Activated CD8-positive, alpha-beta T cell treated with anti-CD3 and anti-CD28 coated beads for 36 hours (primary cell): ENCODE data around the gene HTR2B. TPM values are rescaled to one million over a fixed set of nuclear protein-coding genes. Genes with fewer than 3 reads are reported as not detected.

Experiments
- ATAC-seq: fragments of 200-7000 bp; cut with Tn5 transposase; one replicate; pipeline ENCODE4 v1.10.0; 2021; ENCODE audit warnings: mild to moderate bottlenecking, moderate library complexity
- CTCF ChIA-PET: fragments of 350-600 bp; sonication (Branson Sonifier 250); formaldehyde crosslinking; loops from one replicate; lab custom pipeline; 2021; ENCODE audit warnings: antibody characterized with exemption; lab: Charles Lee
- POLR2A ChIA-PET: fragments of 350-600 bp; sonication (Branson Sonifier 250); formaldehyde crosslinking; loops from one replicate; lab custom pipeline; 2021; ENCODE audit warnings: antibody characterized with exemption; lab: Charles Lee
- DNase-seq: peaks from one replicate; pipeline ENCODE4 v3.0.0-alpha.2; 2020
- H3K27ac Mint-ChIP-seq: one replicate; pipeline ENCODE4 v1.8.0; 2021; ENCODE audit warnings: mild to moderate bottlenecking, mixed read lengths
- H3K27me3 Mint-ChIP-seq: one replicate; pipeline ENCODE4 v1.8.0; 2021; ENCODE audit warnings: mixed read lengths
- H3K36me3 Mint-ChIP-seq: one replicate; pipeline ENCODE4 v1.8.0; 2021; ENCODE audit warnings: low read depth, mixed read lengths
- H3K4me1 Mint-ChIP-seq: one replicate; pipeline ENCODE4 v1.8.0; 2021; ENCODE audit warnings: low read depth, mixed read lengths
- H3K4me3 Mint-ChIP-seq: one replicate; pipeline ENCODE4 v1.8.0; 2021; ENCODE audit warnings: mild to moderate bottlenecking, moderate library complexity, mixed read lengths
- H3K9me3 Mint-ChIP-seq: one replicate; pipeline ENCODE4 v1.8.0; 2021; ENCODE audit warnings: mixed read lengths
- CTCF ChIP-seq: fragments of 200-600 bp; IDR thresholded peaks from one replicate; pipeline ENCODE4 v1.8.0; 2022; ENCODE audit warnings: antibody characterized with exemption, mild to moderate bottlenecking
- intact Hi-C: fragments of 100-400 bp; cut with micrococcal nuclease; formaldehyde crosslinking; loops from one replicate; pipeline ENCODE4 v1.10.0; 2022
- total RNA-seq, 2 experiments: library from RNA; stranded (reverse); gene quantifications; one replicate each; pipeline ENCODE4 v1.2.3, GENCODE V29; 2021

HTR2B gene
- total RNA-seq, 2 experiments from 2014 or later, result not detected

- intact Hi-C loops, result no loop called here
- ATAC-seq (peak; percentile 25), DNase-seq (no peak)
- peak overlapping the region; percentile 86 for H3K27ac Mint-ChIP-seq
- CTCF ChIA-PET, result interaction anchor here (1.6 kb wide), 1 partner anchor 18 kb away, joined by 4 read pairs; no protein-coding TSS in a partner anchor
- peaks cover 38% of the 10 kb centered on the region for H3K36me3 Mint-ChIP-seq
- TF ChIP-seq CTCF, result no peak
- H3K4me1 Mint-ChIP-seq, result peaks cover 29% of the 10 kb centered on the region
- POLR2A ChIA-PET, result no interaction called here
- H3K4me3 Mint-ChIP-seq, result no peak overlapping the region
- H3K9me3 Mint-ChIP-seq, result no peaks in the 10 kb centered on the region
- no peaks in the 10 kb centered on the region for H3K27me3 Mint-ChIP-seq
These were observed 37.1 kb upstream of the HTR2B start for GRCh38 chr2:231161877-231162329.

- CTCF ChIA-PET, result interaction anchor here (1.6 kb wide), 1 partner anchor 19 kb away, joined by 4 read pairs; no protein-coding TSS in a partner anchor
- intact Hi-C loops, result no loop called here
- TF ChIP-seq CTCF, result no peak
- ATAC-seq (peak; percentile 96), DNase-seq (peak; percentile 24)
- Mint-ChIP-seq H3K4me1 (peaks cover 25% of the 10 kb centered on the region), H3K4me3 (no peak overlapping the region), H3K27me3 (no peaks in the 10 kb centered on the region), H3K36me3 (peaks cover 32% of the 10 kb centered on the region), H3K27ac (peak overlapping the region; percentile 86), H3K9me3 (no peaks in the 10 kb centered on the region)
- POLR2A ChIA-PET, result no interaction called here
These were observed 36.5 kb upstream of the HTR2B start for GRCh38 chr2:231161252-231161839.

GRCh38 chr2:231160701-231161100 is 35.9 kb upstream of the HTR2B start:
- no peak for TF ChIP-seq CTCF
- no peak for ATAC-seq
- Mint-ChIP-seq H3K4me1 (peaks cover 25% of the 10 kb centered on the region), H3K27ac (peak overlapping the region; percentile 49), H3K36me3 (peaks cover 29% of the 10 kb centered on the region), H3K27me3 (no peaks in the 10 kb centered on the region), H3K4me3 (no peak overlapping the region), H3K9me3 (no peaks in the 10 kb centered on the region)
- intact Hi-C loops, result no loop called here
- POLR2A ChIA-PET, result no interaction called here
- CTCF ChIA-PET, result no interaction called here
- DNase-seq, result no peak

- Mint-ChIP-seq H3K4me1 (peaks cover 25% of the 10 kb centered on the region), H3K27ac (no peak overlapping the region), H3K27me3 (no peaks in the 10 kb centered on the region), H3K4me3 (no peak overlapping the region), H3K9me3 (no peaks in the 10 kb centered on the region), H3K36me3 (peaks cover 24% of the 10 kb centered on the region)
- no peak for TF ChIP-seq CTCF
- no peak for DNase-seq
- ChIA-PET CTCF (interaction anchor here (2.1 kb wide), 1 partner anchor 55 kb away, joined by 6 read pairs; no protein-coding TSS in a partner anchor), POLR2A (interaction anchor here (0.6 kb wide), 1 partner anchor 17 kb away, joined by 3 read pairs; no protein-coding TSS in a partner anchor)
- no peak for ATAC-seq
- intact Hi-C loops, result no loop called here
These were observed 34.5 kb upstream of the HTR2B start for GRCh38 chr2:231159306-231159705.

- DNase-seq, result no peak
- no peak overlapping the region for H3K4me3 Mint-ChIP-seq
- no peak for TF ChIP-seq CTCF
- peaks cover 15% of the 10 kb centered on the region for H3K36me3 Mint-ChIP-seq
- ChIA-PET POLR2A (no interaction called here), CTCF (no interaction called here)
- no peaks in the 10 kb centered on the region for H3K27me3 Mint-ChIP-seq
- no peaks in the 10 kb centered on the region for H3K9me3 Mint-ChIP-seq
- H3K4me1 Mint-ChIP-seq, result no peaks in the 10 kb centered on the region
- intact Hi-C loops, result no loop called here
- no peak overlapping the region for H3K27ac Mint-ChIP-seq
- ATAC-seq, result no peak
These were observed 28.1 kb upstream of the HTR2B start for GRCh38 chr2:231152800-231153557.
